Type B pancreatic cell (in vitro differentiated cells): ENCODE measurements around the gene LSM14A. TPM values are rescaled to one million over a fixed set of nuclear protein-coding genes. Genes with fewer than 3 reads are reported as not detected.
"Not testable (repeated sequence)": the region's sequence is repeated elsewhere in the genome, so short reads cannot be mapped to it uniquely, and the experiment has no call there.

ENCODE experiments used
- DNase-seq: peaks from one replicate; pipeline ENCODE4 v3.0.0; 2021; ENCODE audit warnings: mixed read lengths; ENCODE audit not compliant: unreplicated experiment; ENCODE audit errors: extremely low spot score
- H3K27ac Mint-ChIP-seq: 2 replicates; pipeline ENCODE4 v1.8.0; 2021; ENCODE audit warnings: mild to moderate bottlenecking, mixed read lengths
- H3K27me3 Mint-ChIP-seq: 2 replicates; pipeline ENCODE4 v1.8.0; 2021; ENCODE audit warnings: mixed read lengths
- H3K36me3 Mint-ChIP-seq: 2 replicates; pipeline ENCODE4 v1.8.0; 2021; ENCODE audit warnings: mixed read lengths
- H3K4me1 Mint-ChIP-seq: one replicate; pipeline ENCODE4 v1.8.0; 2021; ENCODE audit warnings: mixed read lengths; ENCODE audit not compliant: unreplicated experiment
- H3K4me3 Mint-ChIP-seq: 2 replicates; pipeline ENCODE4 v1.8.0; 2021; ENCODE audit warnings: mild to moderate bottlenecking, mixed read lengths
- H3K9me3 Mint-ChIP-seq: 2 replicates; pipeline ENCODE4 v1.8.0; 2021; ENCODE audit warnings: mixed read lengths
- CTCF ChIP-seq: fragments of 200-600 bp; sonication (generic); conservative IDR thresholded peaks from 2 replicates; pipeline ENCODE4 v1.5.0; 2021; ENCODE audit warnings: antibody characterized with exemption, mild to moderate bottlenecking
- total RNA-seq: library from RNA; stranded (reverse); gene quantifications from 2 replicates; pipeline ENCODE4 v1.2.1, GENCODE V29; 2021; ENCODE audit warnings: low replicate concordance

Gene LSM14A
- total RNA-seq, 1 donor from 2014 or later: 112 TPM

- H3K4me3 Mint-ChIP-seq: no peak overlapping the region
- no peaks in the 10 kb centered on the region for H3K9me3 Mint-ChIP-seq
- H3K27ac Mint-ChIP-seq: no peak overlapping the region
- H3K27me3 Mint-ChIP-seq: no peaks in the 10 kb centered on the region
- H3K36me3 Mint-ChIP-seq: peaks cover 19% of the 10 kb centered on the region
- no peak for TF ChIP-seq CTCF
- no peak for DNase-seq
- peaks cover 30% of the 10 kb centered on the region for H3K4me1 Mint-ChIP-seq
Observed at GRCh38 chr19:34189917-34190425, 17.7 kb downstream of the LSM14A start.

GRCh38 chr19:34191355-34191962 is 19.2 kb downstream of the LSM14A start:
- Mint-ChIP-seq H3K9me3 (no peaks in the 10 kb centered on the region), H3K27ac (no peak overlapping the region), H3K27me3 (no peaks in the 10 kb centered on the region), H3K36me3 (peaks cover 17% of the 10 kb centered on the region), H3K4me3 (no peak overlapping the region), H3K4me1 (peaks cover 15% of the 10 kb centered on the region)
- no peak for DNase-seq
- TF ChIP-seq CTCF: no peak

GRCh38 chr19:34193439-34193838 is 21.1 kb downstream of the LSM14A start:
- Mint-ChIP-seq H3K4me3 (no peak overlapping the region), H3K27me3 (no peaks in the 10 kb centered on the region), H3K27ac (no peak overlapping the region), H3K4me1 (peaks cover 12% of the 10 kb centered on the region), H3K36me3 (peaks cover 17% of the 10 kb centered on the region), H3K9me3 (no peaks in the 10 kb centered on the region)
- no peak for TF ChIP-seq CTCF
- no peak for DNase-seq

- no peak for DNase-seq
- Mint-ChIP-seq H3K36me3 (peaks cover 17% of the 10 kb centered on the region), H3K27ac (no peak overlapping the region), H3K4me3 (no peak overlapping the region), H3K9me3 (no peaks in the 10 kb centered on the region), H3K27me3 (no peaks in the 10 kb centered on the region), H3K4me1 (peaks cover 12% of the 10 kb centered on the region)
- no peak for TF ChIP-seq CTCF
Observed at GRCh38 chr19:34193876-34194275, 21.6 kb downstream of the LSM14A start.

GRCh38 chr19:34201133-34201532 is 28.8 kb downstream of the LSM14A start:
- no peak overlapping the region for H3K4me3 Mint-ChIP-seq
- H3K9me3 Mint-ChIP-seq: no peaks in the 10 kb centered on the region
- peaks cover 34% of the 10 kb centered on the region for H3K36me3 Mint-ChIP-seq
- no peaks in the 10 kb centered on the region for H3K4me1 Mint-ChIP-seq
- DNase-seq: no peak
- TF ChIP-seq CTCF: no peak
- H3K27ac Mint-ChIP-seq: no peak overlapping the region
- no peaks in the 10 kb centered on the region for H3K27me3 Mint-ChIP-seq

GRCh38 chr19:34205324-34205723 is 33.0 kb downstream of the LSM14A start:
- not testable (repeated sequence) for H3K4me3 Mint-ChIP-seq, H3K27ac Mint-ChIP-seq, H3K9me3 Mint-ChIP-seq, H3K27me3 Mint-ChIP-seq, DNase-seq, H3K4me1 Mint-ChIP-seq
- H3K36me3 Mint-ChIP-seq: peaks cover 26% of the 10 kb centered on the region
